ENCODE results near the gene FMN1.

DNA sequence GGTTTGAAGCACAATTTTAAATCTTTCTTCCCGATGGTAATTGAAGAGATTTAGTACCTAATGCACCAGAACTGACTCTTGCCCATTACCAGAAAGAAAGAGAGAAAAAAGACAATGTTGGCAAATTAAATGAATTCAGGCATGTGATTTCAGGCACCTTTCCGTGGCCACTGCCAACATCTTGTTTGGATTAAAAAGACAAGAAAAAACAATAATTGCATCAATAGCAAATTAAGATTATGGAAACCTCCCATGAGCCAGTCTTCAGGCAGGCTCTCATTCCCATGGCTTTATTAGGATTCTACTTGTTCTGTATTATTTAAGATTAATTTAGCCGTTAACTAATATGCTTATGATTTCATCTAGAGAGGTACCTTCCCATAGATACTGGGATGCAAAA is 283.7 kb downstream of the FMN1 start:
- TF ChIP-seq CTCF (IDR thresholded peaks at IDR 0.05 in 8 of 11, conservative IDR thresholded peaks at IDR 0.05 in 3 of 11) (no peak), POLR2AphosphoS5 (IDR thresholded peaks at IDR 0.05) (no peak), POLR2A (IDR thresholded peaks at IDR 0.05) (no peak)
